Natural killer cell (primary cell): ENCODE results near the gene GALNT2. TPM values are rescaled to one million over a fixed set of nuclear protein-coding genes. Genes with fewer than 3 reads are reported as not detected.

ENCODE experiments used
- ATAC-seq, 3 donors: fragments of 150-1000 bp in 2 of 3; fragments of 200-7000 bp in 1 of 3; cut with Tn5 transposase; 1 replicate in 1 of 3; 2 replicates in 2 of 3; pipeline ENCODE4 v1.10.0; 2021; ENCODE audit warnings: mild to moderate bottlenecking in 2 of 3, moderate library complexity in 2 of 3
- DNase-seq, 2 donors: peaks; one replicate each; pipeline versions ENCODE4 v3.0.0 to v3.0.0-alpha.2; 2013 to 2021; ENCODE audit warnings: mixed read lengths in 1 of 2
- H3K27ac ChIP-seq: one replicate; pipeline ENCODE4 v1.5.1; 2013; ENCODE audit warnings: mild to moderate bottlenecking, low read length
- H3K27me3 ChIP-seq: one replicate; pipeline ENCODE4 v1.6.1; 2013; ENCODE audit warnings: low read length; ENCODE audit not compliant: control insufficient read depth, insufficient read depth
- H3K36me3 ChIP-seq: one replicate; pipeline ENCODE4 v1.6.1; 2013; ENCODE audit warnings: low read length; ENCODE audit not compliant: control insufficient read depth, insufficient read depth
- H3K4me1 ChIP-seq: one replicate; pipeline ENCODE4 v1.6.1; 2013; ENCODE audit warnings: low read length; ENCODE audit not compliant: control insufficient read depth, insufficient read depth
- H3K4me3 ChIP-seq: one replicate; pipeline ENCODE4 v1.5.1; 2013; ENCODE audit warnings: low read length
- H3K9me3 ChIP-seq: one replicate; pipeline ENCODE4 v1.6.1; 2013; ENCODE audit warnings: low read length; ENCODE audit not compliant: control insufficient read depth, insufficient read depth
- H3K27ac Mint-ChIP-seq, 2 donors: one replicate each; pipeline ENCODE4 v1.8.0; 2022; ENCODE audit warnings: mild to moderate bottlenecking in 2 of 2, mixed read lengths in 2 of 2, moderate library complexity in 1 of 2
- H3K27me3 Mint-ChIP-seq, 2 donors: one replicate each; pipeline ENCODE4 v1.8.0; 2022; ENCODE audit warnings: low read depth in 2 of 2, mixed read lengths in 2 of 2
- H3K36me3 Mint-ChIP-seq: one replicate; pipeline ENCODE4 v1.8.0; 2022; ENCODE audit warnings: mixed read lengths
- H3K4me1 Mint-ChIP-seq, 2 donors: one replicate each; pipeline ENCODE4 v1.8.0; 2022; ENCODE audit warnings: mixed read lengths in 2 of 2
- H3K4me3 Mint-ChIP-seq: one replicate; pipeline ENCODE4 v1.8.0; 2022; ENCODE audit warnings: mild to moderate bottlenecking, moderate library complexity, mixed read lengths
- H3K9me3 Mint-ChIP-seq, 2 donors: one replicate each; pipeline ENCODE4 v1.8.0; 2022; ENCODE audit warnings: mixed read lengths in 2 of 2
- WGBS: methylation state at CpG from one replicate; pipeline ENCODE4 v1.1.7; 2013; ENCODE audit warnings: missing lambda C conversion rate; ENCODE audit not compliant: insufficient coverage; 5-methylcytosine and 5-hydroxymethylcytosine counted together
- intact Hi-C: fragments of 100-400 bp; cut with micrococcal nuclease; formaldehyde crosslinking; loops from one replicate; pipeline ENCODE4 v1.14.2; 2022
- total RNA-seq, 4 donors: library from RNA; stranded (reverse); fragments of 120-200 nt in 1 of 4; gene quantifications; one replicate each; pipeline versions ENCODE4 v1.2.3 to v1.2.4, GENCODE V29; 2013 to 2022
- TF ChIP-seq, protein P1 (sequence below): fragments of 200-600 bp; IDR thresholded peaks from one replicate; pipeline ENCODE4 v1.8.0; 2022; ENCODE audit warnings: antibody characterized with exemption

The GALNT2 gene
- total RNA-seq, 3 donors from 2014 or later (not counting 1 experiment from before 2014, with no cell fraction given): 31.2 to 53.6 (median 47.3) TPM

DNA sequence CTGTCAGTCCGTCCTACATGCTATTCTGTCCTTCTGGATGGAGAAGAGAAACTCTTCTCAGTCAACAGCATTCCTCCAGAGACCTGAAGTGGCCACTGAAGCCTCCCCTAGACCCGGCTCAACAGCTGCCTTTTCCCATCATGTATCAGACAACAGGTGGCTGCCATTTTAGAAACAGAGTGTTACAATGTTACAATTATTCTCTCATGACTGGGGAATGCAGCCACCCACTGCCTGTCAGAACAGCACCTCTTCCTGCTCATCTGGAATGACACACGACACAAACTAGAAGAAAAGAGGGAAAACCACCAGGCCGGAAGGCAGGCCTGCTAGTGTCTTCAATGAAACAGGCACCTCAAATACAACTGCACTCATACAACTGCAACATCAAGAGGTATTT, 253.8 kb downstream of the GALNT2 start:
- H3K27me3 Mint-ChIP-seq: peaks cover 0 to 3% of the 10 kb centered on the region in 2 donors
- WGBS: 75% methylated on average over 3 of the region's 4 CpGs
- no peak overlapping the region for H3K27ac Mint-ChIP-seq
- intact Hi-C loops: no loop called here
- no peaks in the 10 kb centered on the region for H3K36me3 Mint-ChIP-seq
- Histone ChIP-seq H3K9me3 (no peaks in the 10 kb centered on the region), H3K27me3 (no peaks in the 10 kb centered on the region), H3K4me3 (no peak overlapping the region), H3K4me1 (no peaks in the 10 kb centered on the region), H3K27ac (no peak overlapping the region), H3K36me3 (no peaks in the 10 kb centered on the region)
- H3K9me3 Mint-ChIP-seq: no peaks in the 10 kb centered on the region
- ATAC-seq (no peak), DNase-seq (no peak)
- no peak overlapping the region for H3K4me3 Mint-ChIP-seq
- TF ChIP-seq, protein P1, sequence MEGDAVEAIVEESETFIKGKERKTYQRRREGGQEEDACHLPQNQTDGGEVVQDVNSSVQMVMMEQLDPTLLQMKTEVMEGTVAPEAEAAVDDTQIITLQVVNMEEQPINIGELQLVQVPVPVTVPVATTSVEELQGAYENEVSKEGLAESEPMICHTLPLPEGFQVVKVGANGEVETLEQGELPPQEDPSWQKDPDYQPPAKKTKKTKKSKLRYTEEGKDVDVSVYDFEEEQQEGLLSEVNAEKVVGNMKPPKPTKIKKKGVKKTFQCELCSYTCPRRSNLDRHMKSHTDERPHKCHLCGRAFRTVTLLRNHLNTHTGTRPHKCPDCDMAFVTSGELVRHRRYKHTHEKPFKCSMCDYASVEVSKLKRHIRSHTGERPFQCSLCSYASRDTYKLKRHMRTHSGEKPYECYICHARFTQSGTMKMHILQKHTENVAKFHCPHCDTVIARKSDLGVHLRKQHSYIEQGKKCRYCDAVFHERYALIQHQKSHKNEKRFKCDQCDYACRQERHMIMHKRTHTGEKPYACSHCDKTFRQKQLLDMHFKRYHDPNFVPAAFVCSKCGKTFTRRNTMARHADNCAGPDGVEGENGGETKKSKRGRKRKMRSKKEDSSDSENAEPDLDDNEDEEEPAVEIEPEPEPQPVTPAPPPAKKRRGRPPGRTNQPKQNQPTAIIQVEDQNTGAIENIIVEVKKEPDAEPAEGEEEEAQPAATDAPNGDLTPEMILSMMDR: no peak
- no peaks in the 10 kb centered on the region for H3K4me1 Mint-ChIP-seq

DNA sequence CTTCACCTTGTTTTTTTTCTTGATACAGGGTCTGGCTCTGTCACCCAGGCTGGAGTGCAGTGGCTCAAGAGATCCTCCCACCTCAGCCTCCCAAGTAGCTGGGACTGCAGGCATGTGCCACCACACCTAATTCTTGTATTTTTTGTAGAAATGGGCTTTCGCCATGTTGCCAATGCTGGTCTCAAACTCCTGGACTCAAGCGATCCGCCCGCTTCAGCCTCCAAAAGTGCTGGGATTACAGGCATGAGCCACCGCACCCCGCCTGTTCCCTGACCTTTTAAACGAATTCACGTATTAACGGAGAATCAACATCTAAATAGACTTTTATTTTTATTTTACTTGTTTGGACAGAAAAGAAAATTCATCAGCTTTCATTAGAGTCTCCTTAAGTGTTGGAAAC, 254.3 kb downstream of the GALNT2 start:
- Mint-ChIP-seq H3K4me1 (no peaks in the 10 kb centered on the region), H3K27me3 (peaks cover 0 to 3% of the 10 kb centered on the region in 2 donors), H3K9me3 (no peaks in the 10 kb centered on the region), H3K36me3 (no peaks in the 10 kb centered on the region), H3K4me3 (no peak overlapping the region), H3K27ac (no peak overlapping the region)
- H3K9me3 ChIP-seq: no peaks in the 10 kb centered on the region
- H3K27me3 ChIP-seq: no peaks in the 10 kb centered on the region
- no peaks in the 10 kb centered on the region for H3K36me3 ChIP-seq
- DNase-seq (no peak), ATAC-seq (no peak)
- H3K27ac ChIP-seq: no peak overlapping the region
- 96% methylated on average over 8 of the region's 9 CpGs for WGBS
- no peaks in the 10 kb centered on the region for H3K4me1 ChIP-seq
- no peak overlapping the region for H3K4me3 ChIP-seq
- intact Hi-C loops: no loop called here
- TF ChIP-seq, protein P1: no peak

DNA sequence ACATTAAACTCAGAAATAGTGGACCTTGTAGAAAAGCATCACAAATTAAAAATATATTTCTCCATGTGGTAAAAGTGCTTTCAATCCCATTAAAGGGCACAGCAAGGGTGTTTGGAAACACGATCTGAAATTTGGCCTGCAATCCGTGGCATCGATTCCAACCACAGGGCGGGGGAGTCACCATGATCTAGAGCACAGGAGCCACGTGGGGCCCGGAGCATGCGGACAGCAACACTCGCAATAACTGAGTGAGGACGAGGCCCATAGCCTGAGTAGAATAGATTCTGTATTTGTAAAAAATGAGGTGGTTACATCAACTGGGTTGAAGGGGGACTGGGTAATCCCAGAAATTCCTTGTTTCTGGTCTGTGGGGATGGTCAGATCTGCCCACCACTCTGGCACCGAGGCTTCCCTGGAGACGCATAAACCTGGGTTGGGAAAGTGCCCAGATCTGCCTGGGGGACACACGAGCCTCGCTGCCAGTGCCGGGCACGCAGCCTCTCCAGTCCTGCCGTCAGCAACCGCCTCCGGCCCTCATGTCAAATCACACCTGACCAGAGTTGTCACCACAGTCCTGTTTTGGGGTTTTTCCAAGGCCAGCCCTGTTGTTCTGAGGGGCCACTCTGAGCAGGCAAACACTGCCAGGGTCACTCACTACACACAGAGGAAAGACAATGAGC, 254.8 kb downstream of the GALNT2 start:
- no peaks in the 10 kb centered on the region for H3K36me3 ChIP-seq
- ATAC-seq: no peak
- TF ChIP-seq, protein P1: no peak
- DNase-seq: no peak
- no peak overlapping the region for H3K4me3 ChIP-seq
- Mint-ChIP-seq H3K4me1 (no peaks in the 10 kb centered on the region), H3K27me3 (peaks cover 0 to 3% of the 10 kb centered on the region in 2 donors), H3K4me3 (no peak overlapping the region), H3K9me3 (no peaks in the 10 kb centered on the region), H3K36me3 (no peaks in the 10 kb centered on the region), H3K27ac (no peak overlapping the region)
- intact Hi-C loops: no loop called here
- H3K4me1 ChIP-seq: no peaks in the 10 kb centered on the region
- no peaks in the 10 kb centered on the region for H3K27me3 ChIP-seq
- WGBS: 89% methylated on average over 18 of the region's 18 CpGs
- H3K27ac ChIP-seq: no peak overlapping the region
- no peaks in the 10 kb centered on the region for H3K9me3 ChIP-seq

DNA sequence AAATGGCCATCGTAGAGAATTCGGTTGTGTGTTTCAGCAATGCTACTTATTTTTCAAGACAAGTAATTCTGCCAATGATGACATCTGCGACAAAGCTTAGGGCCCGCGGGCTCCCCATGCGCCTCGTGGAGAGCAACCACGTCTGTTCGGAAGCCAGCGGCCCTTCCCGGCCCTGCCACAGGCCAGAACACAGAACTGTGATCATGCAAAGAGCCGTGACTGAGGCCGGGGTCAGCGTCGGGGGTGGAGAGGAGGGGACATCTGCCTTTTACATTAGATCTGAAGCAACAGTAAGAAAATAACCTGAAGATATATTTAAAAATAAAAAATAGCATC, 255.4 kb downstream of the GALNT2 start:
- no peak overlapping the region for H3K27ac Mint-ChIP-seq
- no peaks in the 10 kb centered on the region for H3K4me1 Mint-ChIP-seq
- H3K27me3 Mint-ChIP-seq: peaks cover 0 to 3% of the 10 kb centered on the region in 2 donors
- H3K9me3 Mint-ChIP-seq: no peaks in the 10 kb centered on the region
- no peak for ATAC-seq
- Histone ChIP-seq H3K4me3 (no peak overlapping the region), H3K27ac (no peak overlapping the region), H3K4me1 (no peaks in the 10 kb centered on the region), H3K27me3 (no peaks in the 10 kb centered on the region), H3K36me3 (no peaks in the 10 kb centered on the region), H3K9me3 (no peaks in the 10 kb centered on the region)
- no peak for DNase-seq
- WGBS: 89% methylated on average over 13 of the region's 15 CpGs
- TF ChIP-seq, protein P1: no peak
- intact Hi-C loops: no loop called here
- H3K36me3 Mint-ChIP-seq: no peaks in the 10 kb centered on the region
- no peak overlapping the region for H3K4me3 Mint-ChIP-seq
